ENCODE data around the gene NKD1.

DNA sequence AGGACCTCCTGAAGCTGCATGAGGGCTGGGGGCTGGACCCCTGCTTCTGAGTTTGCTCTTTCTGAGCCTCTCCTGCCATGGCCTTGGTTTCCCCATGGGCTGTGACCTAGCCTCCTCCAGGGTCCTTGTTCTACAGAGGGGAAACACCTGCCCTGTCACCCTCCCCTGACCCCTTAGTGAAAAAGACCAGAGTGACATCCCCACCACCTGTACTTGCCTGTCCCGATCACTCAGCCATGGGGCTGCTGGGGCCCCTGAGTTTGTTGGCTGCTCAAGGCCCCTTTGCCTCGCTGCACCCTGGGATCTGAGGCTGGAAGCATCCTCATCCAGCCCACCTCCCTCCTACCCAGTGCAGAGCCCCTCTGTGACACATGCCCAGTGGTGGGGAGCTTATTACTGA lies 146.0 kb downstream of the NKD1 start:
- TF ChIP-seq, protein P1, sequence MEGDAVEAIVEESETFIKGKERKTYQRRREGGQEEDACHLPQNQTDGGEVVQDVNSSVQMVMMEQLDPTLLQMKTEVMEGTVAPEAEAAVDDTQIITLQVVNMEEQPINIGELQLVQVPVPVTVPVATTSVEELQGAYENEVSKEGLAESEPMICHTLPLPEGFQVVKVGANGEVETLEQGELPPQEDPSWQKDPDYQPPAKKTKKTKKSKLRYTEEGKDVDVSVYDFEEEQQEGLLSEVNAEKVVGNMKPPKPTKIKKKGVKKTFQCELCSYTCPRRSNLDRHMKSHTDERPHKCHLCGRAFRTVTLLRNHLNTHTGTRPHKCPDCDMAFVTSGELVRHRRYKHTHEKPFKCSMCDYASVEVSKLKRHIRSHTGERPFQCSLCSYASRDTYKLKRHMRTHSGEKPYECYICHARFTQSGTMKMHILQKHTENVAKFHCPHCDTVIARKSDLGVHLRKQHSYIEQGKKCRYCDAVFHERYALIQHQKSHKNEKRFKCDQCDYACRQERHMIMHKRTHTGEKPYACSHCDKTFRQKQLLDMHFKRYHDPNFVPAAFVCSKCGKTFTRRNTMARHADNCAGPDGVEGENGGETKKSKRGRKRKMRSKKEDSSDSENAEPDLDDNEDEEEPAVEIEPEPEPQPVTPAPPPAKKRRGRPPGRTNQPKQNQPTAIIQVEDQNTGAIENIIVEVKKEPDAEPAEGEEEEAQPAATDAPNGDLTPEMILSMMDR (IDR thresholded peaks at IDR 0.05) = no peak
- no peak for TF ChIP-seq EZH2 (IDR thresholded peaks at IDR 0.05; ENCODE audit: borderline replicate concordance, insufficient read depth, low read depth, low read length, poor library complexity, severe bottlenecking)
